IMR-90 (cell line): ENCODE data around the gene PRLH.

Source experiments
- BHLHE40 ChIP-seq: fragments of 150-350 bp; IDR thresholded peaks from 2 replicates; pipeline ENCODE4 v1.6.1; 2016; ENCODE audit warnings: mild to moderate bottlenecking, low read depth, low read length
- CHD1 ChIP-seq: IDR thresholded peaks from 2 replicates; pipeline ENCODE4 v1.6.1; 2012; ENCODE audit warnings: low read depth, low read length, improper control_type of control experiment
- CTCF ChIP-seq: conservative IDR thresholded peaks from 2 replicates; pipeline ENCODE4 v1.5.1; 2012; ENCODE audit warnings: mild to moderate bottlenecking, low read depth, low read length, improper control_type of control experiment
- FOS ChIP-seq: fragments of 150-350 bp; IDR thresholded peaks from 2 replicates; pipeline ENCODE4 v1.6.1; 2016; ENCODE audit warnings: low read depth, low read length
- NFE2L2 ChIP-seq: fragments of 150-350 bp; IDR thresholded peaks from 2 replicates; pipeline ENCODE4 v1.6.1; 2016; ENCODE audit warnings: low read depth, mild to moderate bottlenecking, low read length
- POLR2A ChIP-seq: IDR thresholded peaks from 2 replicates; pipeline ENCODE4 v1.6.1; 2012; ENCODE audit warnings: mild to moderate bottlenecking, low read depth, low read length
- RAD21 ChIP-seq: IDR thresholded peaks from 2 replicates; pipeline ENCODE4 v1.6.1; 2012; ENCODE audit warnings: low read length, improper control_type of control experiment
- RCOR1 ChIP-seq: IDR thresholded peaks from 2 replicates; pipeline ENCODE4 v1.6.1; 2012; ENCODE audit warnings: mild to moderate bottlenecking, low read length, improper control_type of control experiment; ENCODE audit not compliant: insufficient replicate concordance
- RFX5 ChIP-seq: IDR thresholded peaks from 2 replicates; pipeline ENCODE4 v1.8.0; 2012; ENCODE audit warnings: low read depth, mild to moderate bottlenecking, low read length, moderate library complexity
- SMC3 ChIP-seq: fragments of 150-350 bp; IDR thresholded peaks from 2 replicates; pipeline ENCODE4 v1.6.1; 2016; ENCODE audit warnings: low read depth, mild to moderate bottlenecking, antibody characterized with exemption, low read length, moderate library complexity
- USF2 ChIP-seq: fragments of 150-350 bp; IDR thresholded peaks from 2 replicates; pipeline ENCODE4 v1.6.1; 2017; ENCODE audit warnings: mild to moderate bottlenecking, antibody characterized with exemption, low read length, low read depth
- TF ChIP-seq, protein P1 (sequence below): fragments of 150-350 bp; IDR thresholded peaks from 2 replicates; pipeline ENCODE4 v1.6.1; 2016; ENCODE audit warnings: low read depth, mild to moderate bottlenecking, low read length, moderate library complexity, borderline replicate concordance

GRCh38 chr2:237558961-237559641 is 7.3 kb upstream of the PRLH start:
- TF ChIP-seq CTCF: no peak
- no peak for TF ChIP-seq BHLHE40
- no peak for TF ChIP-seq RAD21
- TF ChIP-seq USF2: no peak
- TF ChIP-seq POLR2A: no peak
- no peak for TF ChIP-seq CHD1
- TF ChIP-seq, protein P1, sequence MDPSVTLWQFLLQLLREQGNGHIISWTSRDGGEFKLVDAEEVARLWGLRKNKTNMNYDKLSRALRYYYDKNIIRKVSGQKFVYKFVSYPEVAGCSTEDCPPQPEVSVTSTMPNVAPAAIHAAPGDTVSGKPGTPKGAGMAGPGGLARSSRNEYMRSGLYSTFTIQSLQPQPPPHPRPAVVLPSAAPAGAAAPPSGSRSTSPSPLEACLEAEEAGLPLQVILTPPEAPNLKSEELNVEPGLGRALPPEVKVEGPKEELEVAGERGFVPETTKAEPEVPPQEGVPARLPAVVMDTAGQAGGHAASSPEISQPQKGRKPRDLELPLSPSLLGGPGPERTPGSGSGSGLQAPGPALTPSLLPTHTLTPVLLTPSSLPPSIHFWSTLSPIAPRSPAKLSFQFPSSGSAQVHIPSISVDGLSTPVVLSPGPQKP: no peak
- no peak for TF ChIP-seq SMC3
- TF ChIP-seq FOS: no peak
- no peak for TF ChIP-seq RFX5
- TF ChIP-seq NFE2L2: no peak
- no peak for TF ChIP-seq RCOR1
